Calu3 (cell line): ENCODE results near the gene CDYL. TPM values are rescaled to one million over a fixed set of nuclear protein-coding genes. Genes with fewer than 3 reads are reported as not detected.
A peak's percentile ranks its signal among the peaks of the same experiment; 100 is the strongest.
"Not testable (repeated sequence)": the region's sequence is repeated elsewhere in the genome, so short reads cannot be mapped to it uniquely, and the experiment has no call there.

Experiments
- BruUV-seq: library from RNA; stranded (reverse); fragments of 400-500 nt; replicated peaks from 2 replicates; lab custom pipeline; 2021; lab: Mats Ljungman, UMichigan
- CTCF ChIA-PET: fragments of 300-600 bp; sonication (Branson Sonifier 250); formaldehyde crosslinking; loops from one replicate; lab custom pipeline; 2022; ENCODE audit warnings: antibody characterized with exemption; lab: Charles Lee
- DNase-seq: peaks from one replicate; pipeline ENCODE4 v3.0.0; 2022
- H3K27ac Mint-ChIP-seq: one replicate; pipeline ENCODE4 v1.8.0; 2022; ENCODE audit warnings: mixed read lengths; ENCODE audit not compliant: unreplicated experiment
- H3K27me3 Mint-ChIP-seq: one replicate; pipeline ENCODE4 v1.8.0; 2022; ENCODE audit warnings: mixed read lengths; ENCODE audit not compliant: unreplicated experiment
- H3K36me3 Mint-ChIP-seq: one replicate; pipeline ENCODE4 v1.8.0; 2022; ENCODE audit warnings: mild to moderate bottlenecking, moderate library complexity, mixed read lengths; ENCODE audit not compliant: insufficient read depth, unreplicated experiment
- H3K4me1 Mint-ChIP-seq: one replicate; pipeline ENCODE4 v1.8.0; 2022; ENCODE audit warnings: mild to moderate bottlenecking, low read depth, mixed read lengths; ENCODE audit not compliant: unreplicated experiment
- H3K4me3 Mint-ChIP-seq: one replicate; pipeline ENCODE4 v1.8.0; 2022; ENCODE audit warnings: mild to moderate bottlenecking, low read depth, moderate library complexity, mixed read lengths; ENCODE audit not compliant: unreplicated experiment
- H3K9me3 Mint-ChIP-seq: one replicate; pipeline ENCODE4 v1.8.0; 2022; ENCODE audit warnings: low read depth, mixed read lengths; ENCODE audit not compliant: unreplicated experiment
- intact Hi-C: fragments of 100-400 bp; cut with micrococcal nuclease; formaldehyde crosslinking; loops from one replicate; pipeline ENCODE4 v1.10.0; 2022; ENCODE audit not compliant: unreplicated experiment
- total RNA-seq: library from RNA; stranded (reverse); gene quantifications from 2 replicates; pipeline ENCODE4 v1.2.3, GENCODE V29; 2022
- TF ChIP-seq, protein P1 (sequence below): fragments of 200-600 bp; IDR thresholded peaks from one replicate; pipeline ENCODE4 v1.8.0; 2022; ENCODE audit warnings: antibody characterized with exemption; ENCODE audit not compliant: unreplicated experiment

The CDYL gene
- total RNA-seq, 1 experiment from 2014 or later, result 48.9 TPM

DNA sequence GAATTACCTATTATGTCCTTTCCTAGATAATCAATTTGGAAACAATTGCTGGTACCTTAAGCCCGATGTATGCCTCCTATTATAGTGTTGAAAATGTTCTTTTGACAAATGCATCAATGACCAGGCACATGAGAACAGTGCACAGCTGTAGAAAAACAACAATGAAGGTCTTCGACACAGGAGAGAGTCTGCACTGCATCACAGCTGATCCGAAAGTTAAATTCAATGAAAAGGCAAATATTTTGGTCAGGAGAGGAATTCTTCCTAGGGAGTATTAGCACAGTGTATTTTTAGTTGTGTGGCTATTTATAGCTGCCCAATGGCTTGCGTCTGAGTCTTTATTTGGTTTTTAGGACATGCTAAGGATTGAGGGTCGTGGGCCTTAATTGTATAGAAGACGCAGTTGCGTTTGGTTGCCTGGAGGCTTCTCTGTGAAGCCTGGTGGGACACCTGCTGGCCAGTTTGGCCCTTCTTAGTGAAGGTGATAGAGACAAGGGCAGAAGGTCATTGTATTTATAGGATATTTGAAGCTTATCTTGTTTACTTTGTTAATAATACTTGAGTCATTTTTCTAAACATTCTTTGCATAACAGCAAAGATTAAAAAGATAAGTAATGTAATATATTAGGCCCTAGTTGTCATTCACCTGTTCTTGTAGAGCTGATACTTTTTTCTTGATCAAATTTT is 72.3 kb downstream of the CDYL start:
- H3K27ac Mint-ChIP-seq, result no peak overlapping the region
- intact Hi-C loops, result loop anchor here (5.0 kb wide), 1 partner anchor 36 kb away; no protein-coding TSS in a partner anchor

DNA sequence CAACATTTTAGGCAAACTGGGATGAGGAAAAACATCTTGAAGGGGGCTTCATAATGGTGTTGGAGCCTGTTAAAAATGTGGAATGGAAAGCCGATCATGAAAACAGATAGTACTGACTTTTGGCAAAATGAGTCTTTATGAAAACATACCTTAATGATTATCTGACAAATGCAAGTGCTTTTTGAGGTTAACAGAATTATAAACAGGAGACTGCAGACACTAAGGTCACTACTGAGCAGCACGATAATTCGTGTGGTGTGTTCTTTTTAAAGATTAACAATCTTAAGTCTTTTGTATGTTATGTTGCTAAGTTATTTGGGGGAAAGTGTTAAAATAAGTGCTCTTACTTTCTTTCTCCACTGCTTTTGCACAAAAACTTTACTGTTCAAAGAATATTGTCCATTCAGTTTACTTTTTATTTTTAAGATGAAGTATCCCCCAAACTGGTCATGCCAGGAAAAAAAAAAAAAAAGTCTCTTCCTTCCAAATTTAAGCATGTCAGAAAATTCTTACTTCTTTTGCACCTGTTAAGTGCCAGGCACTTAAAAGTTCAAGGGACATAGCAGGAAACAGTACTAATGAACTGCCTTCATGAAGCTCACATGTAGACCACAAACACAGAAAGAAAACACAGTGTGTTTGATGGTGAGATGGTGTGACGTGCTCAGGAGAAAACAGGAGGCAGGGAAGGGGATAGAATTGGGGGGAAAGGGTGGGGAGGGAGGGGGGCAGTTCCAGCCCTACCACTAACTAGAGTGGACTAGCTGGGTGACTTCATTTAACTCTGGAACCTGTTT is 73.2 kb downstream of the CDYL start:
- DNase-seq, result no peak
- Mint-ChIP-seq H3K27ac (no peak overlapping the region), H3K4me3 (no peak overlapping the region), H3K4me1 (peaks cover 41% of the 10 kb centered on the region), H3K27me3 (no peaks in the 10 kb centered on the region), H3K36me3 (no peaks in the 10 kb centered on the region), H3K9me3 (peaks cover 3% of the 10 kb centered on the region)
- TF ChIP-seq, protein P1, sequence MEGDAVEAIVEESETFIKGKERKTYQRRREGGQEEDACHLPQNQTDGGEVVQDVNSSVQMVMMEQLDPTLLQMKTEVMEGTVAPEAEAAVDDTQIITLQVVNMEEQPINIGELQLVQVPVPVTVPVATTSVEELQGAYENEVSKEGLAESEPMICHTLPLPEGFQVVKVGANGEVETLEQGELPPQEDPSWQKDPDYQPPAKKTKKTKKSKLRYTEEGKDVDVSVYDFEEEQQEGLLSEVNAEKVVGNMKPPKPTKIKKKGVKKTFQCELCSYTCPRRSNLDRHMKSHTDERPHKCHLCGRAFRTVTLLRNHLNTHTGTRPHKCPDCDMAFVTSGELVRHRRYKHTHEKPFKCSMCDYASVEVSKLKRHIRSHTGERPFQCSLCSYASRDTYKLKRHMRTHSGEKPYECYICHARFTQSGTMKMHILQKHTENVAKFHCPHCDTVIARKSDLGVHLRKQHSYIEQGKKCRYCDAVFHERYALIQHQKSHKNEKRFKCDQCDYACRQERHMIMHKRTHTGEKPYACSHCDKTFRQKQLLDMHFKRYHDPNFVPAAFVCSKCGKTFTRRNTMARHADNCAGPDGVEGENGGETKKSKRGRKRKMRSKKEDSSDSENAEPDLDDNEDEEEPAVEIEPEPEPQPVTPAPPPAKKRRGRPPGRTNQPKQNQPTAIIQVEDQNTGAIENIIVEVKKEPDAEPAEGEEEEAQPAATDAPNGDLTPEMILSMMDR, result no peak
- CTCF ChIA-PET, result interaction anchor here (0.6 to 1.3 kb wide), 3 partner anchors 341 to 536 kb away, joined by 3 read pairs; no protein-coding TSS in a partner anchor
- no TSS peak for BruUV-seq
- intact Hi-C loops, result loop anchor here (5.0 kb wide), 1 partner anchor 37 kb away; no protein-coding TSS in a partner anchor

More for the DNA sequence above, 72.3 kb downstream of the CDYL start:
- TF ChIP-seq, protein P1, result no peak
- DNase-seq, result peak; percentile 10
- H3K36me3 Mint-ChIP-seq, result no peaks in the 10 kb centered on the region
- H3K9me3 Mint-ChIP-seq, result peaks cover 3% of the 10 kb centered on the region
- no peaks in the 10 kb centered on the region for H3K27me3 Mint-ChIP-seq
- no TSS peak for BruUV-seq
- H3K4me1 Mint-ChIP-seq, result peaks cover 33% of the 10 kb centered on the region
- CTCF ChIA-PET, result interaction anchor here (1.2 to 1.3 kb wide), 2 partner anchors 391 to 535 kb away, joined by 3 read pairs; no protein-coding TSS in a partner anchor
- H3K4me3 Mint-ChIP-seq, result no peak overlapping the region

DNA sequence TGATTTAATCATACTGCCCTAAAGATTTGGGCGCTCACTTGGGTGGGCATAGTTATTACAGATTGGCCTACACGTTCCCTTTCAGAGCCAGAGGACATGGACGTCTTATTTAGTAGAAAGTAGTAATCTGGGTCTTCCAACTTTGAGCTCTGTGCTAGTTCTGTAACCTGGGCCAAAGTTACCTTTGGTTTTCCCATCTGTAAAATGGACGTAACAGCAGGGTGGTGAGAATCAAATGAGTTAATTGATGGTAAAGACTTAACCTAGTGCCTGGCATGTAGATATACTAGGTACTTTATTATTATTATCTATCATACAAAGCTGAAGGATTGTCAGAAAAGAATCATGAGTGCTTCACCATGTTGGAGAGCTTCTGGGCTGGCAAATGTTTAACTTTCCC is 74.8 kb downstream of the CDYL start:
- Mint-ChIP-seq H3K27ac (no peak overlapping the region), H3K4me3 (no peak overlapping the region), H3K27me3 (no peaks in the 10 kb centered on the region), H3K9me3 (peaks cover 3% of the 10 kb centered on the region), H3K4me1 (peaks cover 41% of the 10 kb centered on the region), H3K36me3 (no peaks in the 10 kb centered on the region)
- no peak for DNase-seq
- BruUV-seq, result no TSS peak
- intact Hi-C loops, result no loop called here
- CTCF ChIA-PET, result no interaction called here
- TF ChIP-seq, protein P1, result no peak

DNA sequence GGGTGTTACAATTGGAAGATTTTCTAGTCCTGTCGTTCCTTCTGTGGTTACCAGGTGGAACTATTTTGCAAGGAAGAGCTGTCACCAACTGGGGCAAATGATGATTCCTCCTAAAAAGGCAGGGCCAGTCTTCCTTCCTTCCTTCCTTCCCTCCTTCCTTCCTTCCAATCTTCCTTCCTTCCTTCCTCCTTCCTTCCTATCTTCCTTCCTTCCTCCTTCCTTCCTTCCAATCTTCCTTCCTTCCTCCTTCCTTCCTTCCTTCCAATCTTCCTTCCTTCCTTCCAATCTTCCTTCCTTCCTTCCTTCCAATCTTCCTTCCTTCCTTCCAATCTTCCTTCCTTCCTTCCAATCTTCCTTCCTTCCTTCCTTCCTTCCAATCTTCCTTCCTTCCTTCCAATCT is 76.0 kb downstream of the CDYL start:
- CTCF ChIA-PET, H3K36me3 Mint-ChIP-seq, intact Hi-C loops, DNase-seq, H3K27ac Mint-ChIP-seq, BruUV-seq, H3K9me3 Mint-ChIP-seq, H3K4me3 Mint-ChIP-seq, H3K27me3 Mint-ChIP-seq: not testable (repeated sequence)
- peaks cover 37% of the 10 kb centered on the region for H3K4me1 Mint-ChIP-seq
